K562 (cell line): ENCODE data around the gene PXN. TPM values are rescaled to one million over a fixed set of nuclear protein-coding genes. Genes with fewer than 3 reads are reported as not detected.
A peak's percentile ranks its signal among the peaks of the same experiment; 100 is the strongest.

Experiments
- ATAC-seq: fragments of 200-7000 bp; cut with Tn5 transposase; 3 replicates; pipeline ENCODE4 v1.9.1; 2020; ENCODE audit warnings: moderate library complexity
- BruUV-seq: library from RNA; stranded (reverse); fragments of 400-500 nt; replicated peaks from 2 replicates; lab custom pipeline; 2021; lab: Mats Ljungman, UMichigan
- CTCF ChIA-PET: fragments of 300-600 bp; formaldehyde crosslinking; extraction: SDS; loops from one replicate; lab custom pipeline; 2021; ENCODE audit warnings: low intra/inter-chr PET ratio; lab: Yijun Ruan, JAX
- POLR2A ChIA-PET: fragments of 300-600, 350-650 bp; sonication (Branson Sonifier 250); formaldehyde crosslinking; extraction: SDS; loops from one replicate; lab custom pipeline; 2021; ENCODE audit warnings: antibody characterized with exemption, inconsistent platforms; lab: Yijun Ruan, JAX
- DNase-seq, 4 experiments: peaks; one replicate each; pipeline versions ENCODE4 v3.0.0 to v3.0.0-alpha.2; 2011 to 2018; ENCODE audit warnings: low spot score in 3 of 4, mixed read lengths in 3 of 4; ENCODE audit errors: extremely low read depth in 1 of 4
- FAIRE-seq: peaks from 2 replicates; lab custom pipeline; 2011; peaks lifted over from hg19 to GRCh38; lab: Jason Lieb, UNC
- H2AFZ ChIP-seq: 2 replicates; pipeline ENCODE4 v1.6.0; 2011; ENCODE audit warnings: low read depth, low read length, control low read depth, inconsistent platforms
- H3K27ac ChIP-seq: fragments of 200-600 bp; 3 replicates; pipeline ENCODE4 v1.8.0; 2011; ENCODE audit warnings: low read depth, mild to moderate bottlenecking, control low read depth, inconsistent platforms, low read length, moderate library complexity, mixed read lengths; ENCODE audit errors: extremely low read depth
- H3K27me3 ChIP-seq, 2 experiments: fragments of 300-600 bp in 1 of 2; 2 replicates in 1 of 2; 3 replicates in 1 of 2; pipeline versions ENCODE4 v1.6.0 to v1.8.0; 2011; ENCODE audit warnings: inconsistent platforms in 2 of 2, low read length in 2 of 2, mild to moderate bottlenecking in 1 of 2, mixed read lengths in 1 of 2, moderate library complexity in 1 of 2; ENCODE audit not compliant: control insufficient read depth in 2 of 2, insufficient read depth in 2 of 2
- H3K36me3 ChIP-seq: fragments of 300-600 bp; 3 replicates; pipeline ENCODE4 v1.8.0; 2011; ENCODE audit warnings: mild to moderate bottlenecking, low read length, inconsistent platforms; ENCODE audit not compliant: control insufficient read depth, insufficient read depth
- H3K4me1 ChIP-seq, 2 experiments: fragments of 200-600 bp in 1 of 2; replicated peaks in 1 of 2; 2 replicates in 1 of 2; 3 replicates in 1 of 2; pipeline versions ENCODE4 v1.5.1 to v1.8.0; 2011; ENCODE audit warnings: inconsistent platforms in 2 of 2, low read length in 2 of 2, mild to moderate bottlenecking in 1 of 2, mixed read lengths in 1 of 2, moderate library complexity in 1 of 2; ENCODE audit not compliant: control insufficient read depth in 2 of 2, insufficient read depth in 2 of 2
- H3K4me2 ChIP-seq: 2 replicates; pipeline ENCODE4 v1.6.1; 2011; ENCODE audit warnings: low read length, control low read depth, inconsistent platforms, mixed read lengths; ENCODE audit not compliant: insufficient read depth
- H3K4me3 ChIP-seq: fragments of 200-600 bp; sonication (generic), shearing (Covaris generic); 2 replicates; pipeline ENCODE4 v1.5.1; 2016; ENCODE audit warnings: control low read depth, inconsistent platforms
- H3K79me2 ChIP-seq: fragments of 200-600 bp; 3 replicates; pipeline ENCODE4 v1.8.0; 2011; ENCODE audit warnings: low read length, inconsistent platforms; ENCODE audit not compliant: control insufficient read depth, insufficient read depth
- H3K9ac ChIP-seq, 2 experiments: 2 replicates each; pipeline versions ENCODE4 v1.6.0 to v1.6.1; 2011; ENCODE audit warnings: low read depth in 2 of 2, low read length in 2 of 2, control low read depth in 1 of 2, inconsistent platforms in 1 of 2, mild to moderate bottlenecking in 1 of 2, mixed read lengths in 1 of 2; ENCODE audit not compliant: insufficient read depth in 1 of 2
- H3K9me1 ChIP-seq: one replicate; pipeline ENCODE4 v1.6.0; 2011; ENCODE audit warnings: inconsistent platforms, mild to moderate bottlenecking, low read length, moderate library complexity; ENCODE audit not compliant: control insufficient read depth, insufficient read depth
- H3K9me3 ChIP-seq: replicated peaks from 2 replicates; pipeline ENCODE4 v1.5.1; 2011; ENCODE audit warnings: low read depth, low read length, inconsistent platforms; ENCODE audit not compliant: control insufficient read depth, insufficient read depth
- H4K20me1 ChIP-seq: replicated peaks from 2 replicates; pipeline ENCODE4 v1.6.1; 2011; ENCODE audit warnings: low read length, inconsistent platforms, mixed read lengths; ENCODE audit not compliant: control insufficient read depth, insufficient read depth
- POLR2G ChIP-seq: fragments of 200-400 bp; formaldehyde crosslinking; IDR thresholded peaks from 2 replicates; pipeline ENCODE4 v1.6.1; 2017; ENCODE audit warnings: low read depth, mild to moderate bottlenecking, antibody characterized with exemption, low read length, moderate library complexity
- WGBS: fragments of 100-300 bp; shearing (Covaris generic); methylation state at CpG from one replicate; pipeline ENCODE4 v1.1.6; 2016; ENCODE audit warnings: low coverage, mixed read lengths; ENCODE audit not compliant: insufficient coverage; ENCODE audit errors: missing lambda C conversion rate; 5-methylcytosine and 5-hydroxymethylcytosine counted together
- in situ Hi-C: fragments of 300-500 bp; cut with MboI; formaldehyde crosslinking; loops from 4 replicates; pipeline ENCODE4 v1.15.0; 2018; ENCODE audit warnings: inconsistent platforms, mixed read lengths
- intact Hi-C: fragments of 100-400 bp; cut with micrococcal nuclease; formaldehyde crosslinking; loops from 2 replicates; pipeline ENCODE4 v1.14.2; 2022
- polyA plus RNA-seq, 8 experiments: library from polyadenylated mRNA; depleted of rRNA in 4 of 8; stranded (reverse) in 5 of 8; unstranded in 3 of 8; fragments of >200 nt; fragmentation: Nextera tagmentation in 2 of 8; fragmentation: Illumina TruSeq in 1 of 8; extraction: Ambion mirVana in 2 of 8; extraction: Trizol in 1 of 8; gene quantifications; 2 replicates each; pipeline versions ENCODE4 v1.2.1 to v1.2.3, GENCODE V29; 2011 to 2014; ENCODE audit warnings: inconsistent platforms in 1 of 8, missing spikeins in 1 of 8
- total RNA-seq, 7 experiments: library from RNA; depleted of rRNA in 6 of 7; stranded (reverse); fragments of >200 nt in 6 of 7; fragmentation: Illumina TruSeq in 2 of 7; extraction: Trizol in 2 of 7; gene quantifications; 2 replicates each; pipeline versions ENCODE4 v1.2.1 to v1.2.3, GENCODE V29; 2011 to 2021; ENCODE audit warnings: low replicate concordance in 1 of 7
- TF ChIP-seq, protein P1 (sequence below): sonication (generic); formaldehyde crosslinking; IDR thresholded peaks from 2 replicates; pipeline ENCODE4 v1.8.1; 2023; ENCODE audit warnings: mild to moderate bottlenecking, missing genetic modification reagents

Gene PXN
- total and polyA plus RNA-seq, 9 of the 15 experiments (the other 6 are each of a cell fraction or from before 2014, with no cell fraction given): 4.0 to 74.1 (median 18.6) TPM

DNA sequence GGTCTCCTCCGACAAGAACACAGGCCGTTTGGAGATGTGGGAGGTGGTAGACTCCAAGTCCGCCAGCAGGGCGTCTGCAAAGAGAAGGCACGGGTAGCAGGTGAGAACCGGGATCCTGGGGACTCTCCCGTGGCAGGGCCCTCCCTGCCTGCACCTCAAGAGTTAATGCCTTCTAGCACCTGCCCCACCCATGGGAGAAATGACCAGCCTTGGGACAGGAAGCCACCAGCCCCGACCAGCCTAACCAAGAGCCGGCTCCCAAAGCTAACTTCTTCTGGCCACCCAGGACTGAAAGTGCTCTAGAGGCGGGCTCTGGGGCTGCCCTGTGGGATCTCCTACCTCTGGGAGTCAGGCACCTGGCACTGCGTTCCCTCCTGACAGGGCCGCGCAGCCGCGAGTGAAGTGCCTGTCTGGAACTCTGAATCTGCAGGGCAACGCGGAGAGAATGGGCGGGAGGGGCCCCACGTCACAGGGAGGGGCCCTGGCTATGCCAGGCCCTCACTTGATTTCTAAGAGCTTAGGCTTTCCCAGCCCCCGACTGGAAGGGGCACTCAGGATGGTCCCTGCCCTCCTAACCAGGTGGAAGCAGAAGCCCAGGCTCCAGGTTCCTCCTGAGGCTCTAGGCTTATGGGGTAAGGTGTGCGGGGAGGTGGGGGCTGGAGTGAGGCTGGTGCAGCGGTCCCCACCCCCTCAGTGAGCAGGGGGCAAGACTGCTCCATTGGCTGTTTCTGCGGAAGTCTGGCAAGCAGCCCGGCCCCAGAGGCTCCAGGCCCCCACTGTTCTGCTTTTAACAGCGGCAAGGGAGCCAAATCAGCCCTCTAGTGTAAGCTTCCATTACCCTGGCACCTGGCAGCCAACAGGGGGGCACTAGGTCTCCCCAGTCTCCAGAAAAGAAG is 41.0 kb downstream of the PXN start:
- ATAC-seq: no peak
- no TSS peak for BruUV-seq
- ChIA-PET CTCF (no interaction called here), POLR2A (interaction anchor here (0.5 to 17.7 kb wide), 5 partner anchors 12 to 67 kb away, joined by 3 to 420 read pairs (median 4); partner anchors contain the start of genes GCN1, RNU4-1, RNU4-2 and RPLP0)
- Histone ChIP-seq H3K9me3 (no peaks in the 10 kb centered on the region), H3K9me1 (peaks cover 2% of the 10 kb centered on the region), H3K9ac (peak overlapping the region in 1 of 2 experiments; percentile 88; a peak in 3 of 4 replicates), H3K36me3 (peaks cover 55% of the 10 kb centered on the region; the same call in 2 of the 3 replicates), H3K4me2 (no peak overlapping the region), H3K27me3 (no peaks in the 10 kb centered on the region), H2AFZ (no peak overlapping the region), H3K27ac (no peak overlapping the region; the same call in 2 of the 3 replicates), H3K79me2 (peaks cover 18% of the 10 kb centered on the region; the same call in 2 of the 3 replicates), H3K4me3 (no peak overlapping the region), H4K20me1 (peaks cover 9% of the 10 kb centered on the region), H3K4me1 (peaks cover 36 to 48% of the 10 kb centered on the region in 2 experiments)
- DNase-seq: no peak
- TF ChIP-seq, protein P1, sequence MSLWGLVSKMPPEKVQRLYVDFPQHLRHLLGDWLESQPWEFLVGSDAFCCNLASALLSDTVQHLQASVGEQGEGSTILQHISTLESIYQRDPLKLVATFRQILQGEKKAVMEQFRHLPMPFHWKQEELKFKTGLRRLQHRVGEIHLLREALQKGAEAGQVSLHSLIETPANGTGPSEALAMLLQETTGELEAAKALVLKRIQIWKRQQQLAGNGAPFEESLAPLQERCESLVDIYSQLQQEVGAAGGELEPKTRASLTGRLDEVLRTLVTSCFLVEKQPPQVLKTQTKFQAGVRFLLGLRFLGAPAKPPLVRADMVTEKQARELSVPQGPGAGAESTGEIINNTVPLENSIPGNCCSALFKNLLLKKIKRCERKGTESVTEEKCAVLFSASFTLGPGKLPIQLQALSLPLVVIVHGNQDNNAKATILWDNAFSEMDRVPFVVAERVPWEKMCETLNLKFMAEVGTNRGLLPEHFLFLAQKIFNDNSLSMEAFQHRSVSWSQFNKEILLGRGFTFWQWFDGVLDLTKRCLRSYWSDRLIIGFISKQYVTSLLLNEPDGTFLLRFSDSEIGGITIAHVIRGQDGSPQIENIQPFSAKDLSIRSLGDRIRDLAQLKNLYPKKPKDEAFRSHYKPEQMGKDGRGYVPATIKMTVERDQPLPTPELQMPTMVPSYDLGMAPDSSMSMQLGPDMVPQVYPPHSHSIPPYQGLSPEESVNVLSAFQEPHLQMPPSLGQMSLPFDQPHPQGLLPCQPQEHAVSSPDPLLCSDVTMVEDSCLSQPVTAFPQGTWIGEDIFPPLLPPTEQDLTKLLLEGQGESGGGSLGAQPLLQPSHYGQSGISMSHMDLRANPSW (CRISPR knock-in tag): no peak
- peak; percentile 58 for TF ChIP-seq POLR2G
- in situ Hi-C loops: loop anchor here (5.0 kb wide), 1 partner anchor 38 kb away; no protein-coding TSS in a partner anchor
- 79% methylated on average over 14 of the region's 25 CpGs for WGBS
- intact Hi-C loops: loop anchor here (5.0 kb wide), 1 partner anchor 133 kb away; no protein-coding TSS in a partner anchor
- no peak for FAIRE-seq
